Measurements from ENCODE around the gene UBXN1. TPM values are rescaled to one million over a fixed set of nuclear protein-coding genes. Genes with fewer than 3 reads are reported as not detected.

Gene UBXN1
- total and polyA plus RNA-seq, 2 experiments from 2014 or later: 73.0 to 73.2 TPM

GRCh38 chr11:62687508-62688396 lies 8.9 kb upstream of the UBXN1 start:
- Histone ChIP-seq H3K4me3 (no peak overlapping the region), H3K27me3 (no peaks in the 10 kb centered on the region), H3K36me3 (replicated peaks; ENCODE audit: insufficient read depth, low read depth) (no peaks in the 10 kb centered on the region), H2AFZ (no peak overlapping the region), H3K4me2 (no peak overlapping the region), H3K27ac (no peak overlapping the region), H3K79me2 (no peaks in the 10 kb centered on the region), H4K20me1 (ENCODE audit: insufficient read depth, poor library complexity, severe bottlenecking) (no peaks in the 10 kb centered on the region), H3K9me3 (ENCODE audit: low read depth) (no peaks in the 10 kb centered on the region), H3K4me1 (ENCODE audit: insufficient read depth) (peaks cover 6% of the 10 kb centered on the region), H3K9me2 (replicated peaks; ENCODE audit: insufficient read depth) (no peaks in the 10 kb centered on the region)
- TF ChIP-seq EZH2 (IDR thresholded peaks at IDR 0.05; ENCODE audit: borderline replicate concordance) (no peak), EZH2phosphoT487 (IDR thresholded peaks at IDR 0.05; ENCODE audit: low read depth, severe bottlenecking, unreplicated experiment) (no peak)
- DNase-seq (ENCODE audit: low spot score): no peak
- 81% methylated on average over 70 of the region's 74 CpGs for WGBS (ENCODE audit: low lambda C conversion rate, missing lambda C conversion rate)

GRCh38 chr11:62682518-62682917 lies 3.6 kb upstream of the UBXN1 start:
- no peak for DNase-seq (ENCODE audit: low spot score)

GRCh38 chr11:62680825-62681240 lies 2.0 kb upstream of the UBXN1 start:
- Histone ChIP-seq H4K20me1 (ENCODE audit: insufficient read depth, poor library complexity, severe bottlenecking) (no peaks in the 10 kb centered on the region), H3K4me2 (no peak overlapping the region), H3K79me2 (peaks cover 23% of the 10 kb centered on the region), H3K27me3 (no peaks in the 10 kb centered on the region), H3K4me3 (no peak overlapping the region), H3K9me3 (ENCODE audit: low read depth) (no peaks in the 10 kb centered on the region), H2AFZ (peak overlapping the region; percentile 29), H3K9me2 (replicated peaks; ENCODE audit: insufficient read depth) (no peaks in the 10 kb centered on the region), H3K36me3 (replicated peaks; ENCODE audit: insufficient read depth, low read depth) (no peaks in the 10 kb centered on the region), H3K27ac (no peak overlapping the region), H3K4me1 (ENCODE audit: insufficient read depth) (peaks cover 13% of the 10 kb centered on the region)
- peak; percentile 78 for DNase-seq (ENCODE audit: low spot score)
- 65% methylated on average over 4 of the region's 4 CpGs for WGBS (ENCODE audit: low lambda C conversion rate, missing lambda C conversion rate)
- TF ChIP-seq EZH2phosphoT487 (IDR thresholded peaks at IDR 0.05; ENCODE audit: low read depth, severe bottlenecking, unreplicated experiment): no peak
- no peak for TF ChIP-seq EZH2 (IDR thresholded peaks at IDR 0.05; ENCODE audit: borderline replicate concordance)
- peak; percentile 40 for TF ChIP-seq CTCF (IDR thresholded peaks at IDR 0.05; ENCODE audit: poor library complexity)

More at GRCh38 chr11:62682518-62682917, 3.6 kb upstream of the UBXN1 start:
- 93% methylated on average over 7 of the region's 7 CpGs for WGBS (ENCODE audit: low lambda C conversion rate, missing lambda C conversion rate)
- H3K9me3 ChIP-seq (ENCODE audit: low read depth): no peaks in the 10 kb centered on the region
- H3K27ac ChIP-seq: no peak overlapping the region
- no peaks in the 10 kb centered on the region for H3K27me3 ChIP-seq
- H2AFZ ChIP-seq: no peak overlapping the region
- no peaks in the 10 kb centered on the region for H4K20me1 ChIP-seq (ENCODE audit: insufficient read depth, poor library complexity, severe bottlenecking)
- H3K9me2 ChIP-seq (replicated peaks; ENCODE audit: insufficient read depth): no peaks in the 10 kb centered on the region
- H3K79me2 ChIP-seq: peaks cover 13% of the 10 kb centered on the region
- H3K4me2 ChIP-seq: no peak overlapping the region
- no peaks in the 10 kb centered on the region for H3K36me3 ChIP-seq (replicated peaks; ENCODE audit: insufficient read depth, low read depth)
- peaks cover 13% of the 10 kb centered on the region for H3K4me1 ChIP-seq (ENCODE audit: insufficient read depth)
- no peak for TF ChIP-seq EZH2phosphoT487 (IDR thresholded peaks at IDR 0.05; ENCODE audit: low read depth, severe bottlenecking, unreplicated experiment)
- no peak for TF ChIP-seq EZH2 (IDR thresholded peaks at IDR 0.05; ENCODE audit: borderline replicate concordance)
- no peak for TF ChIP-seq CTCF (IDR thresholded peaks at IDR 0.05; ENCODE audit: poor library complexity)
- no peak overlapping the region for H3K4me3 ChIP-seq

- Histone ChIP-seq H2AFZ (peak overlapping the region; percentile 77), H3K79me2 (peaks cover 39% of the 10 kb centered on the region), H3K27ac (peak overlapping the region; percentile 88), H3K9me3 (ENCODE audit: low read depth) (no peaks in the 10 kb centered on the region), H3K36me3 (replicated peaks; ENCODE audit: insufficient read depth, low read depth) (no peaks in the 10 kb centered on the region), H3K4me1 (ENCODE audit: insufficient read depth) (peaks cover 14% of the 10 kb centered on the region), H3K4me2 (peak overlapping the region; percentile 99), H3K9me2 (replicated peaks; ENCODE audit: insufficient read depth) (no peaks in the 10 kb centered on the region), H3K4me3 (peak overlapping the region; percentile 78), H3K27me3 (no peaks in the 10 kb centered on the region), H4K20me1 (ENCODE audit: insufficient read depth, poor library complexity, severe bottlenecking) (no peaks in the 10 kb centered on the region)
- no peak for TF ChIP-seq EZH2 (IDR thresholded peaks at IDR 0.05; ENCODE audit: borderline replicate concordance)
- no peak for DNase-seq (ENCODE audit: low spot score)
- 7% methylated on average over 15 of the region's 16 CpGs for WGBS (ENCODE audit: low lambda C conversion rate, missing lambda C conversion rate)
These were observed 472 bp downstream of the UBXN1 start for GRCh38 chr11:62678433-62678769.
